A549 (cell line): ENCODE results near the gene ARHGAP20.

Experiments
- CTCF ChIP-seq: fragments of >200 bp; sonication (Bioruptor Twin); formaldehyde crosslinking; IDR thresholded peaks from 3 replicates; pipeline ENCODE4 v1.5.1; 2016
- EP300 ChIP-seq, 2 experiments: fragments of >200 bp; sonication (Bioruptor Twin); formaldehyde crosslinking; IDR thresholded peaks; 2 replicates in 1 of 2; 3 replicates in 1 of 2; pipeline ENCODE4 v1.6.1; 2016 to 2017
- MAX ChIP-seq: IDR thresholded peaks from 2 replicates; pipeline ENCODE4 v1.6.1; 2012
- POLR2A ChIP-seq: IDR thresholded peaks from 2 replicates; pipeline ENCODE4 v1.6.1; 2012; ENCODE audit warnings: mild to moderate bottlenecking, low read length
- RAD21 ChIP-seq, 2 experiments: fragments of >200 bp in 1 of 2; sonication (Bioruptor Twin) in 1 of 2; formaldehyde crosslinking in 1 of 2; IDR thresholded peaks in 1 of 2; conservative IDR thresholded peaks in 1 of 2; 2 replicates in 1 of 2; 3 replicates in 1 of 2; pipeline ENCODE4 v1.6.1; 2012 to 2018; ENCODE audit warnings: inconsistent platforms in 1 of 2
- REST ChIP-seq: fragments of 200-600 bp; sonication (generic); IDR thresholded peaks from 2 replicates; pipeline ENCODE4 v1.6.1; 2016; ENCODE audit warnings: antibody characterized with exemption, mild to moderate bottlenecking, moderate library complexity
- SREBF2 ChIP-seq: fragments of 450-650 bp; IDR thresholded peaks from 2 replicates; pipeline ENCODE4 v1.6.1; 2014; ENCODE audit warnings: mild to moderate bottlenecking, moderate library complexity
- USF2 ChIP-seq: fragments of 450-650 bp; IDR thresholded peaks from 2 replicates; pipeline ENCODE4 v1.6.1; 2014; ENCODE audit warnings: antibody characterized with exemption

- TF ChIP-seq POLR2A (no peak), USF2 (no peak), REST (no peak), EP300 (IDR thresholded peaks at IDR 0.05) (no peak), CTCF (no peak), MAX (no peak), RAD21 (conservative IDR thresholded peaks at IDR 0.05 in 1 of 2, IDR thresholded peaks at IDR 0.05 in 1 of 2) (no peak), SREBF2 (no peak)
Observed at GRCh38 chr11:110538154-110538553, 174.1 kb downstream of the ARHGAP20 start.
